NCI-H2196 (cell line): ENCODE measurements around the gene TGFB1I1.
A peak's percentile ranks its signal among the peaks of the same experiment; 100 is the strongest.
"Not testable (repeated sequence)": the region's sequence is repeated elsewhere in the genome, so short reads cannot be mapped to it uniquely, and the experiment has no call there.

ENCODE experiments used
- DNase-seq: peaks from one replicate; lab custom pipeline; 2025; ENCODE audit not compliant: unreplicated experiment; lab: John Stamatoyannopoulos, UW

The TGFB1I1 gene

DNA sequence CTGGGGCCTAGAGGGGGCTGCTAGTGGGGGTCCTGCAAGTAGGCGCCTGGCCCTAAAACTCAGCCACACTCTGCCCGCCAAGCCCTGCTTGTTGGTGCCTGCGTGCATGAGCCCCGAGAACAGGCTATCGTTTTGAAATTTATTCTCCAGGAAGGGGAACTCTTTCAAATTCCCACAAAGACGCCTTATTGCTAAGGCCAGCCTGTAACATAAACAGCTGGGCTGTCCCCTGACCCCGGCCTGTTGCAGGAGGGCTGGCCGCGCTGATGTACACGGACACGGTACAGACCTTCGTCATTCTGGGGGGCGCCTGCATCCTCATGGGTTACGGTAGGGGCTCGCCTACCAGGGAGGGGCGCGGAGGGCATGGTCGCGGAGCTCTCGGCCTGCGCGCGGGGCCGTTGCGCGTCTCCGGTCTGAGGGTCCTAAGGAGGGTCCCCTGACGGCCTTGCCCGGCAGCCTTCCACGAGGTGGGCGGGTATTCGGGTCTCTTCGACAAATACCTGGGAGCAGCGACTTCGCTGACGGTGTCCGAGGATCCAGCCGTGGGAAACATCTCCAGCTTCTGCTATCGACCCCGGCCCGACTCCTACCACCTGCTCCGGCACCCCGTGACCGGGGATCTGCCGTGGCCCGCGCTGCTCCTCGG, 15.2 kb downstream of the TGFB1I1 start:
- no peak for DNase-seq

GRCh38 chr16:31487720-31488467, 15.9 kb downstream of the TGFB1I1 start:
- peak; percentile 79 for DNase-seq

DNA sequence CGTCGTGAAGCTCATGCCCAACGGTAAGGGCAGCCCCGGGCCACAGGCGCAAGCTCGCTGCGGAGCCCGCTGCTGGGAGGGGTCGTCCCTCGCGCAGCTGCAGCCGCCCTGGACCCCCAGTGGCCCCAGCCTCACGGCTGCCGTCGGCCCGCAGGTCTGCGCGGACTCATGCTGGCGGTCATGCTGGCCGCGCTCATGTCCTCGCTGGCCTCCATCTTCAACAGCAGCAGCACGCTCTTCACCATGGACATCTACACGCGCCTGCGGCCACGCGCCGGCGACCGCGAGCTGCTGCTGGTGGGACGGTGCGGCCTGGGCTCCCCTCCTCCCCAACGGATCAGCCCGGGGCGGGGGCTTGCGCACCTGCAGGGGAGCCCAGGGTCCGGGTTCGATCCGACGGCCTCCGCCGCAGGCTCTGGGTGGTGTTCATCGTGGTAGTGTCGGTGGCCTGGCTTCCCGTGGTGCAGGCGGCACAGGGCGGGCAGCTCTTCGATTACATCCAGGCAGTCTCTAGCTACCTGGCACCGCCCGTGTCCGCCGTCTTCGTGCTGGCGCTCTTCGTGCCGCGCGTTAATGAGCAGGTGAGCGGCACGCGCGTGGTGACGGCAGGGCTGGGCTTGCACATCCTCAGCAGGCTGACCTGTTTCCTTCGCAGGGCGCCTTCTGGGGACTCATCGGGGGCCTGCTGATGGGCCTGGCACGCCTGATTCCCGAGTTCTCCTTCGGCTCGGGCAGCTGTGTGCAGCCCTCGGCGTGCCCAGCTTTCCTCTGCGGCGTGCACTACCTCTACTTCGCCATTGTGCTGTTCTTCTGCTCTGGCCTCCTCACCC, 16.7 kb downstream of the TGFB1I1 start:
- DNase-seq, result no peak

- DNase-seq, result no peak
Measured at GRCh38 chr16:31489298-31489564, 17.3 kb downstream of the TGFB1I1 start.

DNA sequence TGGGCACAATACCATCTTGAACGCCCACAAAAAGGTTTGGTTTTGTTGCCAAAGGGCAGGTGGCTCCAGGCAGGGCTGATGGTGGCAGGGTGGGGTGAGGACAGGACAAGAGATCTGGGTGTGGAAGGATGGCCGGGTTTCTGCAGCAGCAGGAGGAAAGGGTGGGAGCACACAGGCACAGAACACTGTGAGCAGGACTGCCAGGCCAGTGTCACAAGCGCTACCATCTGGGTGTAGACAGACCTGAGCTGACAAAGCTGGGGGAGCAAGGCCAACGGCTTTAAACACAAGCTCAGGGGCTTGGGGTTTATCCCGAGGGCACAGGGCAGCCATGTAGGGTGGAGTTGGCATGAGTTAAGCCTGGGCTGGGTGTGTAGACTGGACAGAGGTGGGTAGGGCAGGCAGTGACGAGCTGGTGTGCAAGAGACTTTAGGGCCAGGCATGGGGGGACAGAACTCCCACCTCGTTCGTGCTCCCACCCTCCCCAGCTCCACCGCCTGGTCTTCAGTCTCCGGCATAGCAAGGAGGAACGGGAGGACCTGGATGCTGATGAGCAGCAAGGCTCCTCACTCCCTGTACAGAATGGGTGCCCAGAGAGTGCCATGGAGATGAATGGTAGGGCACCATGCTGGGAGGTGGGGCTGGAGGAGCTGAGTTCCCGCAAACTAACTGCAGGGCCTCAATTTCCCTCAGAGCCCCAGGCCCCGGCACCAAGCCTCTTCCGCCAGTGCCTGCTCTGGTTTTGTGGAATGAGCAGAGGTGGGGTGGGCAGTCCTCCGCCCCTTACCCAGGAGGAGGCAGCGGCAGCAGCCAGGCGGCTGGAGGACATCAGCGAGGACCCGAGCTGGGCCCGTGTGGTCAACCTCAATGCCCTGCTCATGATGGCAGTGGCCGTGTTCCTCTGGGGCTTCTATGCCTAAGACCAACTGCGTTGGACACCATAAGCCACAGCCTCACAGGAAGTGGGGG, 17.9 kb downstream of the TGFB1I1 start:
- no peak for DNase-seq

GRCh38 chr16:31491778-31492418, 19.9 kb downstream of the TGFB1I1 start:
- no peak for DNase-seq

DNA sequence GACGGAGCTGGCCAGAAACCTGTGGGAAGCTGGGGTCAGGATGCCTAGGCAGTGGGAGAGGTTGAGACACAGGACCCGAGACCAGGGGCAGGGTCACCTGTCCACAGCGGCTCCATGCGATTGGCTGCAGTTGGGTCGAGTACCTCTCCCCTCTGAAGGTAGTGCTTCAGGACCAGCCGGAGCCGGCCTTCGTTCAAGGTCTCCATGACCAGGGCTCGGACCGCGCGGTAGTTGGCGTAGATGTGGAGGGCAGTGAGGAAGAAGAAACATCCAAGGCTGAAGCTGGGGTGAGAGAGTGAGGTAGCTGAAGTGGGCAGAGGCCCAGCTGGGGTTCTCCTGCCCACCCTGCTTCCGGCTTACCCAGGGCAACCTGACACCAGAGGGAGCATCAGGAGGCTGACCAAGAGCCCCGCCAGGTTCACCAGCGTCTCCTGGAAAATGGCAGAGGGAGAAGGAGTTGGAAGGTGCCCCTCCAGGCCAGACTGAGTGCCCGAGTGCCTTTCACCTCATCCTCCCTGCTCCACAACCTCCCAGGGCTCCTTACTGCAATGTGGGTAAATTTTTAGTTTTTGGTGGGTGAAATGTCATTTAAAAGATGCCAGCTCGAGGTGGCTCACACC, 21.7 kb downstream of the TGFB1I1 start:
- no peak for DNase-seq

DNA sequence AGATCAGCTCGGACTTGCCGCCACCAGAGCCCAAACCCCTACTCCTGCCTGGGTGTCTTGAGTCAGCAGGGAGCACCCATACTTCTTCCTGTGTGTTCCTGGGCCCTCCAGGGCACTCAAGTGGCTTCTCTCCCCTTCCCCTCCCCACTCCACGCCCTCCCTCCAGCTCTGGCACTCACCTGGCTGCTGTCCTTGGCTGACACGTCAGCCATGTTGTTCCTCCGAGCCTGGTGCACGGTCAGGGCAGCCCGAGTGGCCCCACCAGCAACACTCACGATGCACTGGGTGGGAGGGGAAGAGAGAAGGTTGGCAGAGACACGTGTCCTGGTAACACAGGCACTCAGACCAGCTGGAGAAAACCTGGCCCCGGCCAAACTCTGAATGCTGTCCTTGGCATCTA, 24.7 kb downstream of the TGFB1I1 start:
- DNase-seq, result no peak

DNA sequence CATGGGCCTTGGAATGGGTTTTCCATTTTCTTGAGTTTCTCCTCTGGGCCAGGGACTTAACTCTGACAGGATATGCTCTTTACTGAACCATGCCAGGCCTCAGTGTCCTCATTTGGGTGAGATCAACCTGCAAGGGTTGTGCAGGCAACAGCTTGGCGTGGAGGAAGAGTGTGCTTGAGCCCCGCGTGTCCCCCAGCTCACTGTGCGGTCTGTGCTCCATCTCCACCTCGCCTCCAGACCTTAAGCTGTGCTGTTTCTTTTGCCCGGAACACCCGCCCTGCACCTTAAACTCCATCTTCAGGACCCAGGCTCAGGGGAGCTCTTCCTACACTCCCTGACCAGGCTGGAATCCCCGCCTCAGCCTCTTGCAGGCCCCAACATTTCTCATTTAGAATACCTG, 26.5 kb downstream of the TGFB1I1 start:
- no peak for DNase-seq

DNA sequence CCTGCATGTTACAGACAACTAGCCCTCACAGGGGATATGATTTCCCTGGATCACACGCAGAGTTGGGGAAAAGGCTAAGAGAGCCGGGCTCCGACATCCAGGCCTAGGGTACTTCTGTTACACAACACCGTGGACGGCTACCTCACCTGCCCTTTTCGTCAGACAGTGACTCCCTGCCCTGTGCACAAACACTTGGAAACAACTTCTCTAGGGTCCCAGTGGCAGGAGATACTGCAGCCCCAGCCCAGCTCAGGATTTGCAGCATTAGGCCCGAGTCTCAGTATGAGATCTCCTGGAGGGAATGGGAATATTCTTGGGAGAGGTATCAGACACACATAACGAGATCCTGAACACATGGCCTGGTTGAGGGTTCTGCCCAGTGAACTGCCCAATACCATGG, 28.0 kb downstream of the TGFB1I1 start:
- no peak for DNase-seq

GRCh38 chr16:31501226-31501965, 29.4 kb downstream of the TGFB1I1 start:
- no peak for DNase-seq

DNA sequence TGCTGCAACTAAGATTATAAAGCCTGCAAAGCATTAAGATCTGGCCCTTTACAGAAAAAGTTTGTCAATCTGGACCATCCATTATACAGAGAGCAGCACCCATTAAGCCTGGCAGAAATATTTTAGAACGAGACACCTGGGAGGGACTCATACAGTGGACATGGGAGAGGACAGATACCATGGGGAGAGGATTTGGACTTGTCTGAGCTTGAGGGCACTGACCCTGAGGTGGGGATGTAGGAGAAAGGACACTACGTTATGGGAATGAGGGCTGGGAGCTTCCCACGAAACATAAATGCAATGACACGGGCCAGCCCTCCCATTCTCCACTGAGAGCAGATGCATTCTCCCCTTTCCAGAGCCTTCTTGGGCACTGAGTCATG, 30.0 kb downstream of the TGFB1I1 start:
- DNase-seq, result no peak

- no peak for DNase-seq
Measured at GRCh38 chr16:31502981-31503380, 31.0 kb downstream of the TGFB1I1 start.

- DNase-seq, result not testable (repeated sequence)
Measured at GRCh38 chr16:31503555-31503954, 31.6 kb downstream of the TGFB1I1 start.

DNA sequence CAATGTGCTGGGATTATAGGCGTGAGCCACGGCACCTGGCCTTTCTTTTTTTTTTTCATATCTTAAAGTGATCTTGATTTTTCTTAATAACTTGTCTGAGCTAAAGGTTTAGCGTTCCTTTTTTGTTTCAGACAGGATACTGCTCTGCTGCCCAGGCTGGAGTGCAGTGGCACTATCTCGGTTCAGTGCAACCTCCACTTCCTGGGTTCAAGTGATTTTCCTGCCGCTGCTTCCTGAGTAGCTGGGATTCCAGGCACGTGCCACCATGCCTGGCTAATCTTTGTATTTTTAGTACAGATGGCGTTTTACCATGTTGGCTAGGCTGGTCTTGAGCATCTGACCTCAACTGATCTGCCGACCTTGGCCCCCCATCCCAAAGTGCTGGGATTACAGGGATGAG, 32.2 kb downstream of the TGFB1I1 start:
- no peak for DNase-seq

GRCh38 chr16:31505483-31505882, 33.5 kb downstream of the TGFB1I1 start:
- no peak for DNase-seq

GRCh38 chr16:31507617-31507928, 35.6 kb downstream of the TGFB1I1 start:
- DNase-seq, result no peak

DNA sequence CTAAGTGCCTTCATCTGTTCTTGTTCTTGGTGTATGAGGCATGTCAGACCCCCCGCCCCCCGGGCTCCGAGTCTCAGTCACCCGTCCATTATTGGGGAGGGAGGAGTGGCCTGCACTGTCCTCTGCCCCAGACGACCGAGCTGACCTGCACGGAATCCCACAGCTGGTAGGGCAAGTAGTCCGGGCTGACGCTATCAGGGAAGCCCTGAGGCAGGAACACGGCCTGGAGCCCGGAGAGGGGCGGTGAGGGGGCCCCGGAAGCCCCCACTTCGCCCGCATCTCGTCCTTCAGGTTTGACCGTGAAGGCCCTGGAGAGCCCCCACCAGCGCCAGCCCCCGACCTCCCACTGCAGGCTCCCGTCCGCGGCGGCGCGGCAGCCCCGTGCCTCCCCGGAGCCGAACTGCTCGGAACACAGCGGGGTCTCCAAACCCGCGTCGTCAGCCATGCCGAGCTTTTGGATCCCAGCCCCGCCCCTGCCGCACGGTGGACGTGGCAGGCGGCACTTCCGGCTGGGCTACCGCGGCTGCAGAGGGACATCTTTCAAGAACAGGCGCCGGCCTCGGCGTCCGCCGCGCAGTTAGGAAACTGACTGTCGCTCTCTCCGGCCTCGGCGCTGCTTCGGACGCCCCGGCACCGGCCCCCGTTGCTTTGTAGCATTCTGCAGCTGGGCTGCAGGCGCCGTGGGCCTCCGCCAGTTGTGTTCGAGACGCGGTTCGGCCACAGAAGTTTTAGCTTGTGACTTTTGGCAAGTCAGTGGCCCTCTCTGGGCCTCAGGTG, 36.2 kb downstream of the TGFB1I1 start, which contains the start of gene RUSF1:
Gene RUSF1 (minus strand): TSS at position 463 of the 777 bp plus-strand sequence. CDS start 18 bp downstream, at position 445.
- peak; percentile 88 for DNase-seq
